Activated T-helper 1 cell treated with anti-CD3 and anti-CD28 coated beads, Interleukin-2, amount 50 U/mL, for 16 hours (primary cell): ENCODE measurements around the gene CSF1.

Source experiments
- DNase-seq, 2 donors: peaks; one replicate each; pipeline ENCODE4 v3.0.0-alpha.2; 2020; ENCODE audit warnings: low read depth in 1 of 2, low spot score in 1 of 2

CSF1 gene

DNA sequence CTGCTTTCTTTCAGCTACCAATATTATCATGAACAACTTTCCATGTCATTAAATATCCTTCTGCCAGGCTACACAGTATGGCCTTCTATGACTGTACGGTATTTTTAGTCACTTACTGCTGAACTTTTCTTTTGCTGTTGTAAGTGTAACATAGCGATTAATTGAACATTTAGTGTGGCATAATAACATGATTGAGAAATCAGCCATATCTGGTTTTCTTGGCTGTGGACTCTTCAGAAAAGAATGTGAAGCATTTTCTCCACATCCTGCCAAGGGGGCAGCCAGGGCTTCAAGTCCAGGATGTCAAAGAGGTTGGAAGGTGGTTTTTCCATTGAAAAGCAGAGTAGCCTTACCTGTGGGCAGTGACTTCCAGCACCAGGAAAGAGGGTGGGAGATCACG lies 65.1 kb downstream of the CSF1 start:
- DNase-seq: no peak

GRCh38 chr1:109976762-109977161 lies 66.1 kb downstream of the CSF1 start:
- DNase-seq: no peak

GRCh38 chr1:109977225-109977624 lies 66.6 kb downstream of the CSF1 start:
- no peak for DNase-seq

DNA sequence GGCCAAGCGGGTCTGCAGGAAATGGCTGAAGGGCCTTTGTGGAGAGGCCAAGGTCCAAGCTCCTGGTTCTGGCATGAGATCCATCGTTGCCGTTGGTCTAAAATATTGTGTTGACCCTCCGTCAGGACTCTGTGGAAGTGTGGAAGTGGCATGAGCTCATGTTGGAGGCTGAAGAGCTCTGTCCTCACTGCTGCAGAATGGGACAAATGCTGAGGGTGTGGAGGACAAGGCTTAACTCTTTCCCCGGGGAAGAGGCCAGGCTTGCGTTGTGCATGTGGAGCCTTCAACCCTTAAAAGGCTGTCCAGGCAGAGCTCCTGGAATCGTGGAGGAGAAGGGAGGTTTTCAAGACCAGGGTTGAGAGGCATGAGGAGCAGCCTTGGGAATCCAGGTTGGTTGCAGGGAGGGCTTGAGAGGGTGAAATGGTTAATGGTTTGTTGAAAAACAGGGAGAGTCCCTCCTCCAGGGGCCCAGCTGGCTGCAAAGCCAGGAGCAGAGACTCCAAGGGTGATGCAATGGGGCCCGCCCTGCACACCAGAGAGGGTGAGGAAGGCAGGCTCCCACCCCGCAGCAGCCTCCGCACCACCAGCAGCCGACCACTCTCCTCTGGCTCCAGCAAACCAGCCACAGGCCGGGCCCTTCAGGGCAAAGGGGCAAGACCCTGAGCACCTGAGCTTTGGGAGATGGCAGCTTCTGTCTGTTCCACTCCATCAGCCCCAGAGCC lies 67.2 kb downstream of the CSF1 start:
- DNase-seq: no peak

- DNase-seq: no peak
Observed at GRCh38 chr1:109978761-109979488, 68.3 kb downstream of the CSF1 start.

DNA sequence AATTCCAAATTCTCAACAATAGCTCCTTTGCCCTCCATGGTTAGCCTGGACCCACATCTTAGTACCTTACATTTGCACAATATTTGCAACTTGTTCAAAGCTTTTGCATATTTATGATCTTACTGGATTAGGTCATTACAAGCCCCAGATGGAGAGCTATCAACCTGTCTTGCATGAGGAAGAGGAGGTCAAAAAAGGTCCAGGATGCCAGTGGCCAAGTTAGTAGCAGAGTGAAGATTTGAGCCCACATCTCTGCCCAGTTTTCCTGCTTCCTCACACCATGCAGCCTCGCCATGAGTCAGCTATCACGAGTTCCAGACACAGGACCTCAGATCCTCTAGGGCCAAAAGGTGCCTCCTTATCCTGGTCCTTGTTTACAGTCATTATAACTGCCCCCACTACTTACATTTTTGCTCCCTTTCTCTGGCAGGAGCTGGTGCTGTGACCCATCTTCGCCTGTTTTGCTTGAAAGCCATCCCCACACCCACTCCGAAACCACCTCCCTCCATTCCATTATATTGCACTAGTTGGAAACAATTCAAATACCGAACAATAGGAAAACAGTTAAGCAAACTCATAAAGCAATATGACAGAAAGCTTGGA lies 68.9 kb downstream of the CSF1 start:
- DNase-seq: no peak
